Caco-2 (cell line): ENCODE measurements around the gene CNPY4. TPM values are rescaled to one million over a fixed set of nuclear protein-coding genes. Genes with fewer than 3 reads are reported as not detected.

Experiments
- BruUV-seq: library from RNA; stranded (reverse); fragments of 400-500 nt; replicated peaks from 2 replicates; lab custom pipeline; 2021; lab: Mats Ljungman, UMichigan
- CTCF ChIA-PET: fragments of 300-600 bp; sonication (Branson Sonifier 250); formaldehyde crosslinking; loops from one replicate; lab custom pipeline; 2022; ENCODE audit warnings: antibody characterized with exemption; lab: Charles Lee
- POLR2A ChIA-PET: fragments of 300-600 bp; sonication (Branson Sonifier 250); formaldehyde crosslinking; loops from one replicate; lab custom pipeline; 2022; ENCODE audit warnings: antibody characterized with exemption; lab: Charles Lee
- DNase-seq, 2 experiments: peaks; one replicate each; pipeline versions ENCODE4 v3.0.0 to v3.0.0-alpha.2; 2020 to 2022
- H3K27me3 ChIP-seq: replicated peaks from 2 replicates; pipeline ENCODE4 v1.6.0; 2011; ENCODE audit warnings: low read length; ENCODE audit not compliant: control insufficient read depth, insufficient read depth
- H3K36me3 ChIP-seq: 2 replicates; pipeline ENCODE4 v1.5.1; 2011; ENCODE audit warnings: low read length; ENCODE audit not compliant: control insufficient read depth, insufficient read depth
- H3K4me1 ChIP-seq: fragments of 250-450 bp; sonication (Bioruptor Pico); 2 replicates; pipeline ENCODE4 v1.5.1; 2020; ENCODE audit warnings: mild to moderate bottlenecking
- H3K4me3 ChIP-seq: 2 replicates; pipeline ENCODE4 v1.5.1; 2011; ENCODE audit warnings: low read depth, mild to moderate bottlenecking, control low read depth, low read length
- H3K9me3 ChIP-seq: fragments of 250-450 bp; sonication (Bioruptor Pico); 2 replicates; pipeline ENCODE4 v1.5.1; 2020; ENCODE audit warnings: mild to moderate bottlenecking, moderate library complexity
- H3K27ac Mint-ChIP-seq: one replicate; pipeline ENCODE4 v1.8.0; 2022; ENCODE audit warnings: mixed read lengths; ENCODE audit not compliant: unreplicated experiment
- H3K27me3 Mint-ChIP-seq: one replicate; pipeline ENCODE4 v1.8.0; 2022; ENCODE audit warnings: mixed read lengths; ENCODE audit not compliant: insufficient read depth, unreplicated experiment
- H3K36me3 Mint-ChIP-seq: one replicate; pipeline ENCODE4 v1.8.0; 2022; ENCODE audit warnings: mild to moderate bottlenecking, mixed read lengths; ENCODE audit not compliant: insufficient read depth, unreplicated experiment
- H3K4me1 Mint-ChIP-seq: one replicate; pipeline ENCODE4 v1.8.0; 2022; ENCODE audit warnings: low read depth, mixed read lengths; ENCODE audit not compliant: unreplicated experiment
- H3K4me3 Mint-ChIP-seq: one replicate; pipeline ENCODE4 v1.8.0; 2022; ENCODE audit warnings: mild to moderate bottlenecking, moderate library complexity, mixed read lengths; ENCODE audit not compliant: unreplicated experiment
- H3K9me3 Mint-ChIP-seq: one replicate; pipeline ENCODE4 v1.8.0; 2022; ENCODE audit warnings: mixed read lengths; ENCODE audit not compliant: unreplicated experiment
- CTCF ChIP-seq, 2 experiments: fragments of 200-600 bp in 1 of 2; IDR thresholded peaks; 1 replicate in 1 of 2; 2 replicates in 1 of 2; pipeline versions ENCODE4 v1.5.1 to v1.8.0; 2011 to 2022; ENCODE audit warnings: antibody characterized with exemption in 1 of 2, control low read depth in 1 of 2, inconsistent platforms in 1 of 2, low read depth in 1 of 2, low read length in 1 of 2, mild to moderate bottlenecking in 1 of 2, moderate library complexity in 1 of 2; ENCODE audit not compliant: insufficient read depth in 1 of 2, severe bottlenecking in 1 of 2, unreplicated experiment in 1 of 2
- intact Hi-C: fragments of 100-400 bp; cut with micrococcal nuclease; formaldehyde crosslinking; loops from one replicate; pipeline ENCODE4 v1.10.0; 2022; ENCODE audit not compliant: unreplicated experiment
- total RNA-seq: library from RNA; stranded (reverse); gene quantifications from 2 replicates; pipeline ENCODE4 v1.2.3, GENCODE V29; 2022

CNPY4 gene
- total RNA-seq, 1 experiment from 2014 or later: 10.1 TPM

DNA sequence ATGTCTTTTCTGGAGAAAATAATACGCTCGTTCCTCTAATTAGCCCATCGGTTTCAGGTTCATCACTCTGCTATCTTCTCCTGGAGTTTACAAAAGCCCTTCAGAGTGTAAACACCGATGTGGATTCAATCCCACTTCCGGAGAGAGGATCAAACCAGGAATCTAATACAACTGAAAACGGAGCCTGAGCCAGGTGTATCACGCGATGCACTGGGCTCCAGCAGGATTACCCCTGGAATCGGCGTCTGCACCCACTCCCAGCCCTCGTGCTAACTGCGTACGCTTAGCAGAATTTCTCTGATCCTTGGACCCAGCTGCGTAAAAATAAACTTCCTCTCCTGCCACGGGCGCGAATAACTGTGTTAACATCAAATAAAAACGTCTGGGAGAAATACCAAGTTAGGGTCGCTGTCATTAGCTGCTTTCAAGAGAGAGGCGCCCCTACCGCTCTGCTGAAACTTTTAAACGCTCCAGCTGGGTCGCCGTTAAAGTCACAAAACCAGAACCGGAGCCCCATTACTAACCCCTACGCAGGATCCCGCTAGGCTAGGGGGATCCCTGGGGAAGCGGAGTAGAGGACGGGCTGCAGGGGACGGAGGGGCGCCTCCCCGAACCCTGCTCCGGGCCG, 38.4 kb upstream of the CNPY4 start:
- Mint-ChIP-seq H3K9me3 (no peaks in the 10 kb centered on the region), H3K36me3 (peaks cover 65% of the 10 kb centered on the region), H3K4me1 (peaks cover 14% of the 10 kb centered on the region), H3K4me3 (peak overlapping the region; percentile 83), H3K27ac (peak overlapping the region; percentile 46), H3K27me3 (no peaks in the 10 kb centered on the region)
- Histone ChIP-seq H3K9me3 (0 out of 2 replicates have a peak, but pooled peaks cover 7% of the 10 kb centered on the region), H3K36me3 (peaks cover 3% of the 10 kb centered on the region), H3K4me3 (peak overlapping the region; percentile 74), H3K4me1 (peaks cover 24% of the 10 kb centered on the region), H3K27me3 (no peaks in the 10 kb centered on the region)
- ChIA-PET CTCF (no interaction called here), POLR2A (interaction anchor here (0.9 to 1.0 kb wide), 2 partner anchors 59 to 68 kb away, joined by 3 read pairs; partner anchors contain the start of gene LAMTOR4)
- peak in 1 of 2 experiments; percentile 39 for DNase-seq
- no peak for TF ChIP-seq CTCF (IDR thresholded peaks at IDR 0.05; ENCODE audit: insufficient read depth in 1 of 2, low read depth in 1 of 2, low read length in 1 of 2, severe bottlenecking in 1 of 2, unreplicated experiment in 1 of 2)
- intact Hi-C loops: loop anchor here (1.0 to 2.0 kb wide), 4 partner anchors 20 to 162 kb away; partner anchors contain the start of genes AP4M1, MCM7, TRIM4 and ZSCAN21
- BruUV-seq: TSS peak; percentile 60

GRCh38 chr7:100081535-100082102, 37.8 kb upstream of the CNPY4 start, which contains the start of gene ZNF3:
ZNF3 (minus strand) TSS chr7:100081723; CDS start chr7:100077357, 4,366 bp downstream.
- H3K4me1 ChIP-seq: peaks cover 24% of the 10 kb centered on the region
- intact Hi-C loops: loop anchor here (1.0 to 2.0 kb wide), 4 partner anchors 19 to 163 kb away; partner anchors contain the start of genes AP4M1, MCM7, TRIM4 and ZSCAN21
- no TSS peak for BruUV-seq
- Mint-ChIP-seq H3K36me3 (peaks cover 59% of the 10 kb centered on the region), H3K27ac (peak within 1 kb of the TSS; percentile 46), H3K4me3 (peak within 1 kb of the TSS; percentile 83), H3K27me3 (no peaks in the 10 kb centered on the region), H3K4me1 (peaks cover 14% of the 10 kb centered on the region), H3K9me3 (no peaks in the 10 kb centered on the region)
- ChIA-PET CTCF (interaction anchor here (0.7 to 1.2 kb wide), 3 partner anchors 19 to 166 kb away, joined by 3 to 7 read pairs (median 4); partner anchors contain the start of genes AP4M1 and MCM7), POLR2A (interaction anchor here (1.0 to 1.2 kb wide), 3 partner anchors 20 to 67 kb away, joined by 3 to 13 read pairs (median 4); partner anchors contain the start of genes AP4M1, LAMTOR4, MCM7 and ZSCAN21)
- peak; percentile 99 for DNase-seq
- no peaks in the 10 kb centered on the region for H3K27me3 ChIP-seq
- H3K9me3 ChIP-seq: 0 out of 2 replicates have a peak, but pooled peaks cover 4% of the 10 kb centered on the region
- H3K4me3 ChIP-seq: peak within 1 kb of the TSS; percentile 74
- TF ChIP-seq CTCF (IDR thresholded peaks at IDR 0.05; ENCODE audit: insufficient read depth in 1 of 2, low read depth in 1 of 2, low read length in 1 of 2, severe bottlenecking in 1 of 2, unreplicated experiment in 1 of 2): peak; percentile 89 to 91
- H3K36me3 ChIP-seq: peaks cover 1% of the 10 kb centered on the region

DNA sequence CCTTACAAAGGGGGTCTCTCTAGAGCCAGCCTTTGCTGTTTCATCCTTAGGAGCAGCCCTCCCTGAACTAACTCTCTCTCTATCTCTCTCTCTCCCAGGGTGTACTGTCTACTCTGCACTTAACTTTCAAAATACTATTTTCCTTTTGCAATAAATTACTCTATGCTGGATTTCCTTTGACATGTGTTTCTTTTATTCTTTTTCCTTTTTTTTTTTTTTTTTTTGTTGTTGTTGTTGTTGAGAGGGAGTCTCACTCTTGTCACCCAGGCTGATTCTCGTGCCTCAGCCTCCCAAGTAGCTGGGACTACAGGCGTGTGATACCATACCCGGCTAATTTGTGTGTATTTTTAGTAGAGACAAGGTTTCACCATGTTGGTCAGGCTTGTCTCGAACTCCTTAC, 36.5 kb upstream of the CNPY4 start:
- peak overlapping the region; percentile 83 for H3K4me3 Mint-ChIP-seq
- intact Hi-C loops: no loop called here
- Histone ChIP-seq H3K4me1 (peaks cover 27% of the 10 kb centered on the region), H3K4me3 (no peak overlapping the region), H3K27me3 (no peaks in the 10 kb centered on the region), H3K36me3 (no peaks in the 10 kb centered on the region; the same call in 1 of the 2 replicates), H3K9me3 (no peaks in the 10 kb centered on the region)
- ChIA-PET CTCF (interaction anchor here (0.6 to 1.2 kb wide), 9 partner anchors 18 to 89 kb away, joined by 3 to 7 read pairs (median 3); partner anchors contain the start of genes AP4M1, MCM7 and ZSCAN21), POLR2A (interaction anchor here (0.5 to 1.2 kb wide), 6 partner anchors 19 to 896 kb away, joined by 3 to 13 read pairs (median 4); partner anchors contain the start of genes AP4M1, MCM7 and ZSCAN21)
- no peak for TF ChIP-seq CTCF (IDR thresholded peaks at IDR 0.05; ENCODE audit: insufficient read depth in 1 of 2, low read depth in 1 of 2, low read length in 1 of 2, severe bottlenecking in 1 of 2, unreplicated experiment in 1 of 2)
- no peaks in the 10 kb centered on the region for H3K27me3 Mint-ChIP-seq
- H3K4me1 Mint-ChIP-seq: peaks cover 14% of the 10 kb centered on the region
- BruUV-seq: no TSS peak
- H3K9me3 Mint-ChIP-seq: no peaks in the 10 kb centered on the region
- no peak for DNase-seq
- peak overlapping the region; percentile 46 for H3K27ac Mint-ChIP-seq
- peaks cover 45% of the 10 kb centered on the region for H3K36me3 Mint-ChIP-seq
